Upper lobe of left lung (tissue), 6 donors: Measurements from ENCODE around the gene SDCCAG8. TPM values are rescaled to one million over a fixed set of nuclear protein-coding genes. Genes with fewer than 3 reads are reported as not detected.

Experiments
- ATAC-seq, 2 donors: fragments of 200-7000 bp; cut with Tn5 transposase; one replicate each; pipeline ENCODE4 v1.9.1; 2022; ENCODE audit warnings: mild to moderate bottlenecking in 2 of 2, moderate library complexity in 2 of 2; ENCODE audit not compliant: low FRiP score in 2 of 2
- DNase-seq, 2 donors: peaks; one replicate each; pipeline ENCODE4 v3.0.0-alpha.2; 2019 to 2020
- H3K27ac ChIP-seq, 4 donors: fragments of 200-600 bp; sonication (generic); one replicate each; pipeline ENCODE4 v1.5.1; 2016 to 2019
- H3K27me3 ChIP-seq, 4 donors: fragments of 200-600 bp; sonication (generic); one replicate each; pipeline ENCODE4 v1.5.1; 2017 to 2019
- H3K36me3 ChIP-seq, 4 donors: fragments of 200-600 bp; sonication (generic); one replicate each; pipeline ENCODE4 v1.5.1; 2016 to 2019
- H3K4me1 ChIP-seq, 4 donors: fragments of 200-600 bp; sonication (generic); one replicate each; pipeline ENCODE4 v1.5.1; 2018 to 2019
- H3K4me3 ChIP-seq, 4 donors: fragments of 200-600 bp; sonication (generic); one replicate each; pipeline ENCODE4 v1.5.1; 2017 to 2019; ENCODE audit warnings: mild to moderate bottlenecking in 2 of 4, moderate library complexity in 1 of 4
- H3K9me3 ChIP-seq, 4 donors: fragments of 200-600 bp; sonication (generic); one replicate each; pipeline ENCODE4 v1.5.1; 2018 to 2019
- EP300 ChIP-seq, 4 donors: sonication (generic); formaldehyde crosslinking; IDR thresholded peaks; one replicate each; pipeline ENCODE4 v1.5.1; 2017; ENCODE audit warnings: antibody characterized with exemption in 4 of 4, control low read depth in 2 of 4
- POLR2A ChIP-seq, 4 donors: fragments of 450-650 bp; IDR thresholded peaks; one replicate each; pipeline ENCODE4 v1.5.1; 2016 to 2017; ENCODE audit warnings: antibody characterized with exemption in 4 of 4, mild to moderate bottlenecking in 2 of 4
- POLR2AphosphoS5 ChIP-seq, 2 donors: sonication (generic); formaldehyde crosslinking; IDR thresholded peaks; one replicate each; pipeline ENCODE4 v1.5.1; 2017; ENCODE audit warnings: antibody characterized with exemption in 2 of 2
- WGBS, 2 donors: methylation state at CpG; one replicate each; pipeline ENCODE4 v1.1.5; 2017 to 2018; 5-methylcytosine and 5-hydroxymethylcytosine counted together
- total RNA-seq, 6 donors: library from RNA; depleted of rRNA in 4 of 6; stranded (reverse); fragments of >200 nt in 4 of 6; gene quantifications; one replicate each; pipeline versions ENCODE4 v1.1.0 to v1.2.1, GENCODE V29; 2016 to 2021
- TF ChIP-seq, protein P1 (sequence below), 6 experiments: fragments of 450-650 bp in 4 of 6; fragments of 200-600 bp in 2 of 6; sonication (generic) in 2 of 6; IDR thresholded peaks; one replicate each; pipeline ENCODE4 v1.5.1; 2016 to 2019; ENCODE audit warnings: antibody characterized with exemption in 6 of 6
- donor health status: DM: no; HTN: no; CAD: no; lungs with moderate emphysema.
- donor health status: DM: no; HTN: yes; CAD: no; lungs with severe emphysema.

The SDCCAG8 gene
- total RNA-seq, 6 donors from 2014 or later = 52.5 to 295 (median 95.2) TPM

DNA sequence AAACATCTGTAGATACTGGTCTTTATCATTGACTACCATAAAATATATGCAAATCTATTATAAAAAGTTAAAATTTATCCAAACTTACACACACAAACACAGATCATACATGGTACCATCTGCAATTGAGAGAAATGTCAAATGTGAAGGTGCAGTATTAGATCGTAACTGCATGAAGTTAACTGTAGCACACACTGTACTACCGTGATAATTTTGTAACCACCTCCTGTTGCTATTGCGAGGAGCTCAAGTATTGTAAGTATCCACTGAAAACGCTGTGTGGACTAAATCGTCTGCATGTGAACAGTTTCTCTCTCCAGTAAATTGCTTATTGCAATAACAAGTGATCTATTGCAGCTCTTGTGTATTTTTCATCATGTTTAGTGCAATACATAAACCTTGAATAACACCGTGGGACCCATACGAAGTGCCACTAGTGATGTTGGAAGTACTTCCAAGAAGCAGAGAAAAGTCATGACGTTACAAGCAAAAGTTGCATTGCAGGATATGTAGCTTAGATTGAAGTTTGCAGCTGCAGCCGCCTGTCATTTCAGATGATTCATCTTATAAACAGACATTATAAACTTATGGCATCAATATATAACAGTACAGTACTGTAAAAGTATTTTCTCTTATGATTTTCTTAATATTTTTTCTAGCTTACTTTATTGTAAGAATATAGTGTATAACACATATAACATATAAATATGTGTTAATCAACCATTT is 172.9 kb downstream of the SDCCAG8 start:
- DNase-seq = no peak
- no peak for ATAC-seq
- Histone ChIP-seq H3K9me3 (no peaks in the 10 kb centered on the region), H3K4me1 (no peaks in the 10 kb centered on the region), H3K27me3 (no peaks in the 10 kb centered on the region), H3K36me3 (peaks cover 0 to 37% (median 16%) of the 10 kb centered on the region in 4 donors), H3K4me3 (no peak overlapping the region), H3K27ac (no peak overlapping the region)
- WGBS, 2 donors = 95% methylated on average over 9 of the region's 9 CpGs
- TF ChIP-seq EP300 (IDR thresholded peaks at IDR 0.05) (no peak), POLR2A (IDR thresholded peaks at IDR 0.05) (no peak), POLR2AphosphoS5 (IDR thresholded peaks at IDR 0.05) (no peak)
- TF ChIP-seq, protein P1, sequence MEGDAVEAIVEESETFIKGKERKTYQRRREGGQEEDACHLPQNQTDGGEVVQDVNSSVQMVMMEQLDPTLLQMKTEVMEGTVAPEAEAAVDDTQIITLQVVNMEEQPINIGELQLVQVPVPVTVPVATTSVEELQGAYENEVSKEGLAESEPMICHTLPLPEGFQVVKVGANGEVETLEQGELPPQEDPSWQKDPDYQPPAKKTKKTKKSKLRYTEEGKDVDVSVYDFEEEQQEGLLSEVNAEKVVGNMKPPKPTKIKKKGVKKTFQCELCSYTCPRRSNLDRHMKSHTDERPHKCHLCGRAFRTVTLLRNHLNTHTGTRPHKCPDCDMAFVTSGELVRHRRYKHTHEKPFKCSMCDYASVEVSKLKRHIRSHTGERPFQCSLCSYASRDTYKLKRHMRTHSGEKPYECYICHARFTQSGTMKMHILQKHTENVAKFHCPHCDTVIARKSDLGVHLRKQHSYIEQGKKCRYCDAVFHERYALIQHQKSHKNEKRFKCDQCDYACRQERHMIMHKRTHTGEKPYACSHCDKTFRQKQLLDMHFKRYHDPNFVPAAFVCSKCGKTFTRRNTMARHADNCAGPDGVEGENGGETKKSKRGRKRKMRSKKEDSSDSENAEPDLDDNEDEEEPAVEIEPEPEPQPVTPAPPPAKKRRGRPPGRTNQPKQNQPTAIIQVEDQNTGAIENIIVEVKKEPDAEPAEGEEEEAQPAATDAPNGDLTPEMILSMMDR (IDR thresholded peaks at IDR 0.05) = no peak

DNA sequence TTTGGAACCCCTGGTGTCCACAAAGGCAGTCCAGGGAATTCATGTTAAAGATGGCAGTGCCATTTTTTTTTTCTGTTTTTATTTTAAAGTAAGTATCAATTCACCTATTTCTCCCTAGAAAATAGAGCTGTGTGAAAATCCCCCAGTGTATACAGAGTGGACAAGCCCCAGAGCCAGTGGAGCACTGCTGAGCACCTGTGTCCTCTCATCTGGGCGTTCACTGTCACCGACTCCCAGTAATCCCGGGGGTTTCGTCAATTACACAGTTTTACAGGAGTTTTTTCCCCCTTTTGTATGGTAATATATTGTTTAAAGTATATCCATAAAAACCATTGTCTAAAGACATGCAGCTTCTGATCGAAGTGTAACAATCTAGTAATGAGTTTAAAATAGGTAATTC is 175.8 kb downstream of the SDCCAG8 start:
- 87 to 94% methylated on average over 5 of the region's 5 CpGs for WGBS, 2 donors

DNA sequence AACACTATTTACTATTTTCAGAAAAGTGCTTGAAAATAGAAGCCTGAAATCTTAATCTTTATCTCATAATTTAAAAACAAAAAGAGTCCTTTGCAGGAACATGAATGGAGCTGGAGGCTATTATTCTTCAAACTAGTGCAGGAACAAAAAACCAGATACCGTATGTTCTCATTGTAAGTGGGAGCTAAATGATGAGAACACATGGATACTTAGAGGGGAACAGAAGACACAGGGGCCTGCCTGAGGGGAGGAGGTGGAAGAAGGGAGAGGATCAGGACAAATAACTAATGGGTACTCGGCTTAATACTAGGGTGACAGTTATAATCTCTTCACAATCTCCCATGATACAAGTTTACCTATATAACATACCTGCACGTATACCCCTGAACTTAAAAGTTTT is 176.3 kb downstream of the SDCCAG8 start:
- no peak for ATAC-seq
- 78 to 93% methylated on average over 3 of the region's 3 CpGs for WGBS, 2 donors

More for the DNA sequence above, 175.8 kb downstream of the SDCCAG8 start:
- Histone ChIP-seq H3K9me3 (no peaks in the 10 kb centered on the region), H3K36me3 (peaks cover 0 to 30% (median 16%) of the 10 kb centered on the region in 4 donors), H3K4me1 (no peaks in the 10 kb centered on the region), H3K27ac (no peak overlapping the region), H3K4me3 (no peak overlapping the region), H3K27me3 (no peaks in the 10 kb centered on the region)
- ATAC-seq (no peak), DNase-seq (no peak)
- TF ChIP-seq POLR2AphosphoS5 (IDR thresholded peaks at IDR 0.05) (no peak), EP300 (IDR thresholded peaks at IDR 0.05) (no peak), POLR2A (IDR thresholded peaks at IDR 0.05) (no peak)
- TF ChIP-seq, protein P1 (IDR thresholded peaks at IDR 0.05) = no peak

DNA sequence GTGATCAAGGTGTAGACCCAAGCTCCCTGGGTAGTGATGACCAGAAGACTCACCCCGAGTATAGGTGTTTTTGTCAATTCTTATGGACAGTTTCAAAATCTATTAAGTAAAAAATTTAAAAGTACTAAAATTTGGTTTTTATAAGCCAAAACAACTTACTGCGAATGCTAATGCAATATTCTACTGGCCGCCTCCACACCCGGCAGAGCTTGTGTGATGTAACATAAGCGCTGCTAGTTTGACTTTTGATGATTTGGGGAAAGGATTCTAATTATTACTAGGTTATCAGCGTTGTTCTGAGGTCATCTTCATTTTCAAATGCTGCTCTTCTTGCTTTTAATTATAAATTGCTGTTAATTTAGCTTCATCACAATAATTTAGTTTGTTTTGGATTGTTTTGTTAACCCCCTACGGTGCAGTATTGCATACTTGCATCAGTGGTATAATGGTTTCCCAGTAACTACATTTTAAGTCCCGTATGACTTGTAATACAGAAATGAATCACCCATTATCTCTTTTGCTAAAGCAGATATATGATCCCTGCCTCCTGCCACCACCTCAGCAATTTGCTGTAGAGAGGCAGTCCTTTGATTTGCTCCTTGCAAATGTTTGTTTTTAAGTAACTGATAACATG is 178.0 kb downstream of the SDCCAG8 start:
- TF ChIP-seq, protein P1 (IDR thresholded peaks at IDR 0.05) = no peak
- TF ChIP-seq POLR2AphosphoS5 (IDR thresholded peaks at IDR 0.05) (no peak), EP300 (IDR thresholded peaks at IDR 0.05) (no peak), POLR2A (IDR thresholded peaks at IDR 0.05) (no peak)
- Histone ChIP-seq H3K4me1 (no peaks in the 10 kb centered on the region), H3K36me3 (peaks cover 0 to 14% (median 3%) of the 10 kb centered on the region in 4 donors), H3K27me3 (no peaks in the 10 kb centered on the region), H3K9me3 (no peaks in the 10 kb centered on the region), H3K4me3 (no peak overlapping the region), H3K27ac (no peak overlapping the region)
- ATAC-seq (no peak), DNase-seq (no peak)
- 88 to 93% methylated on average over 8 of the region's 8 CpGs for WGBS, 2 donors

More for the DNA sequence above, 176.3 kb downstream of the SDCCAG8 start:
- Histone ChIP-seq H3K27ac (no peak overlapping the region), H3K27me3 (no peaks in the 10 kb centered on the region), H3K4me1 (no peaks in the 10 kb centered on the region), H3K4me3 (no peak overlapping the region), H3K9me3 (no peaks in the 10 kb centered on the region), H3K36me3 (peaks cover 0 to 26% (median 15%) of the 10 kb centered on the region in 4 donors)
- TF ChIP-seq POLR2AphosphoS5 (IDR thresholded peaks at IDR 0.05) = no peak
- DNase-seq = no peak

DNA sequence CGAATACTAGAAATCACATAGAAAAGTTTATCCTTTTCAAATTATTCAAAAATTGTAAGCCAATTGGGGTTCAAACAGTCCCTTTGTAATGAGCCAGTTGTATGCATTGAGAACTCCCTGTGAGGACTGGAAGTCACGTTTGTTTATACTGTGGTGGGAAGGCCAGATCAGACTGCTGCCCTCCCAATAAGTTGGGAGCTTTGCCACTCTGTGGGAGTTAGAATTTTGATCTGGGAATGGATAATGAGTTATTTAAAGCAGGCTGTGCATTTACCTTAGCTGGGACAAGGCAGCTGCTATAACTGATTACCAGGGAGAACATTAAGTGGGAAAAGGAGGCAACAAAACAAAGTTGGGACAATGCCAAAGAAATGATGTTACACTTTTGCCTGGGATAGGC is 178.8 kb downstream of the SDCCAG8 start:
- H3K9me3 ChIP-seq = no peaks in the 10 kb centered on the region
- ATAC-seq = no peak
- no peak overlapping the region for H3K4me3 ChIP-seq
- H3K36me3 ChIP-seq = peaks cover 0 to 10% (median 3%) of the 10 kb centered on the region in 4 donors
- no peak for DNase-seq
- no peak overlapping the region for H3K27ac ChIP-seq
- 71 to 77% methylated on average over 2 of the region's 2 CpGs for WGBS, 2 donors
- TF ChIP-seq POLR2AphosphoS5 (IDR thresholded peaks at IDR 0.05) (no peak), EP300 (IDR thresholded peaks at IDR 0.05) (no peak), POLR2A (IDR thresholded peaks at IDR 0.05) (no peak)
- TF ChIP-seq, protein P1 (IDR thresholded peaks at IDR 0.05) = no peak
- H3K27me3 ChIP-seq = no peaks in the 10 kb centered on the region
- no peaks in the 10 kb centered on the region for H3K4me1 ChIP-seq
